ENCODE results near the gene UFD1.

UFD1 gene

DNA sequence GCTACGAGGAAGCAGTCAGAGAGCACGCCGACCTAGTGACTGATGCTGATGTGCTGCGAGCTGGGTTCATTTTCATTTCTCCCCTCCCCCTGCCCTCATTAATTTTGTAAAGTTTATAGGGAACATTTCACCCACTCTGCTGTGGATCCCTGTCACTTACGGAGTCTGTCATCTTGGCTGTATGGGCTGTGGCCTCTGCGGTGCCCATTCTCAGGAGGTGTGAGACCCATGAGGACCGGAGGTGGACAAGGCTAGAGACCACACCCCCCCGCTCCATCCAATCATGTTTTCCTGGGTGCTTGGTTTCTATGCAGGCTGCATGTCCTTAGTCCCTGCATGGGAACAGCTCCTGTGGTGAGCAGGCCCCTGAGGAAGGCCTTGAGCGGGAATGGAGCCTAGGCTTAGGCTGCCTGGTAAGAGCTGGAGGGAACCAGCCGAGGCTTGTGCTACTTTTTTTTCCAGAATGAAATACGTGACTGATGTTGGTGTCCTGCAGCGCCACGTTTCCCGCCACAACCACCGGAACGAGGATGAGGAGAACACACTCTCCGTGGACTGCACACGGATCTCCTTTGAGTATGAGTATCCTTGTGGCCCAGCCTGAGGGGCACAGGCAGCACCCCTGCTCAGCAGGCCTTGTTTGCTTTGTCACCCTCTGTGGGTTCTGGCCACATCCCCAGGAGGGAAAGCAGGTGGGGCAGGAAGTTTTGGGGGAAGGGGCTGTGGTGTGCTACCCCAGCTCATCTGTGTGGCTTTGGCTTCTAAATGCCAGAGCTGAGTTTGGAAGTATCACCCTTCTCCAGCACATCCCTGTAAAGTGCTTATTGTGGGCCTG lies 26.1 kb upstream of the UFD1 start:
- no peaks in the 10 kb centered on the region for H3K36me3 ChIP-seq (ENCODE audit: insufficient read depth)
- no peak overlapping the region for H3K27ac ChIP-seq
- TF ChIP-seq, protein P1, sequence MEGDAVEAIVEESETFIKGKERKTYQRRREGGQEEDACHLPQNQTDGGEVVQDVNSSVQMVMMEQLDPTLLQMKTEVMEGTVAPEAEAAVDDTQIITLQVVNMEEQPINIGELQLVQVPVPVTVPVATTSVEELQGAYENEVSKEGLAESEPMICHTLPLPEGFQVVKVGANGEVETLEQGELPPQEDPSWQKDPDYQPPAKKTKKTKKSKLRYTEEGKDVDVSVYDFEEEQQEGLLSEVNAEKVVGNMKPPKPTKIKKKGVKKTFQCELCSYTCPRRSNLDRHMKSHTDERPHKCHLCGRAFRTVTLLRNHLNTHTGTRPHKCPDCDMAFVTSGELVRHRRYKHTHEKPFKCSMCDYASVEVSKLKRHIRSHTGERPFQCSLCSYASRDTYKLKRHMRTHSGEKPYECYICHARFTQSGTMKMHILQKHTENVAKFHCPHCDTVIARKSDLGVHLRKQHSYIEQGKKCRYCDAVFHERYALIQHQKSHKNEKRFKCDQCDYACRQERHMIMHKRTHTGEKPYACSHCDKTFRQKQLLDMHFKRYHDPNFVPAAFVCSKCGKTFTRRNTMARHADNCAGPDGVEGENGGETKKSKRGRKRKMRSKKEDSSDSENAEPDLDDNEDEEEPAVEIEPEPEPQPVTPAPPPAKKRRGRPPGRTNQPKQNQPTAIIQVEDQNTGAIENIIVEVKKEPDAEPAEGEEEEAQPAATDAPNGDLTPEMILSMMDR (conservative IDR thresholded peaks at IDR 0.05; ENCODE audit: low read depth, low read length): no peak
- no peak overlapping the region for H2AFZ ChIP-seq (ENCODE audit: low read depth)
- no peak overlapping the region for H3K4me2 ChIP-seq
- no peaks in the 10 kb centered on the region for H3K4me1 ChIP-seq (ENCODE audit: low read depth, poor library complexity, severe bottlenecking)
- no peaks in the 10 kb centered on the region for H3K27me3 ChIP-seq (ENCODE audit: insufficient read depth, low read depth)
- H4K20me1 ChIP-seq (ENCODE audit: insufficient read depth): no peaks in the 10 kb centered on the region
- no peaks in the 10 kb centered on the region for H3K79me2 ChIP-seq (ENCODE audit: insufficient read depth, low read depth)
- no peak overlapping the region for H3K9ac ChIP-seq
- H3K4me3 ChIP-seq (IDR thresholded peaks at IDR 0.05; ENCODE audit: insufficient read depth, low read depth, low read length): no peak overlapping the region

DNA sequence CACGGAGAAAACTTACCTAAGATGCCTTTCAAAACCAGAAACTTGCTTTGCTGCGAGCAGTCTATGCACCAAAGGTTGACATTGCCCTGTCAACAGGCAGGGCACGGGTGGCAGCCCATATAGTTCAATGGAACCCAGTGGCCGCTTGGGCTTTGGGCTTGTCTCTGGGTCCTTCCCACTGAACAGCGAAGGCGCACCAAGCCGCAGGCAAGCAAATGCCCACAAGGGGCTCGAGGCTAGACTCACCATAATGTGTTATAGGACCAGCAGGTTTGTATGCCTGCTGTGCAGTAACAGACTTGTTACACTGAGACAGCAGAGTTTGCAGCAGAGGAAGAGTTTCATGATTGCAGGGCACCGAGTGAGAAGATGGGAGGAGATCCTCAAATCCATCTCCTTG lies 24.9 kb upstream of the UFD1 start:
- no peak overlapping the region for H2AFZ ChIP-seq (ENCODE audit: low read depth)
- no peak overlapping the region for H3K27ac ChIP-seq
- TF ChIP-seq, protein P1 (conservative IDR thresholded peaks at IDR 0.05; ENCODE audit: low read depth, low read length): no peak
- H3K36me3 ChIP-seq (ENCODE audit: insufficient read depth): no peaks in the 10 kb centered on the region
- H3K4me1 ChIP-seq (ENCODE audit: low read depth, poor library complexity, severe bottlenecking): no peaks in the 10 kb centered on the region
- no peaks in the 10 kb centered on the region for H4K20me1 ChIP-seq (ENCODE audit: insufficient read depth)
- no peaks in the 10 kb centered on the region for H3K27me3 ChIP-seq (ENCODE audit: insufficient read depth, low read depth)
- H3K4me2 ChIP-seq: no peak overlapping the region
- H3K4me3 ChIP-seq (IDR thresholded peaks at IDR 0.05; ENCODE audit: insufficient read depth, low read depth, low read length): no peak overlapping the region
- H3K79me2 ChIP-seq (ENCODE audit: insufficient read depth, low read depth): no peaks in the 10 kb centered on the region
- no peak overlapping the region for H3K9ac ChIP-seq

DNA sequence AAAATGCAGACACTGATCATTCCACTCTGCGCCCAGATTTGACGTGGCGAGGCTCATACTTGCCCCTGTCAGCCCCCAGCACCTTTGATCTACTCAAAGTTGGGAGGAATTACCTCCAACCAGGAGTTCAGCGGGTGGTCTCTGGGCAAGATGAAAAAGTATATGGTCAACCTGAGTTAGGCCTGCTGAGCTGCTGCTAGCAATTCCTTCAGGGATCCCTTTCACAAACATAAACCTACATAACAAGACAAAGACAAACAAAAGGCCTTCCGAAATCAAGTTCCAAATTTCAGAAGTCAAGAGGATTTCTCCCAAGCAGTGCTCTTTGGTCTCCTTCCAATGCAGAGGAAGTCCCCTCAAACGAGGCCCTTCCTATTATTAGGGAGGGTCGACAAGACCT lies 24.4 kb upstream of the UFD1 start:
- Histone ChIP-seq H2AFZ (ENCODE audit: low read depth) (no peak overlapping the region), H3K36me3 (ENCODE audit: insufficient read depth) (no peaks in the 10 kb centered on the region)
- TF ChIP-seq, protein P1 (conservative IDR thresholded peaks at IDR 0.05; ENCODE audit: low read depth, low read length): no peak

DNA sequence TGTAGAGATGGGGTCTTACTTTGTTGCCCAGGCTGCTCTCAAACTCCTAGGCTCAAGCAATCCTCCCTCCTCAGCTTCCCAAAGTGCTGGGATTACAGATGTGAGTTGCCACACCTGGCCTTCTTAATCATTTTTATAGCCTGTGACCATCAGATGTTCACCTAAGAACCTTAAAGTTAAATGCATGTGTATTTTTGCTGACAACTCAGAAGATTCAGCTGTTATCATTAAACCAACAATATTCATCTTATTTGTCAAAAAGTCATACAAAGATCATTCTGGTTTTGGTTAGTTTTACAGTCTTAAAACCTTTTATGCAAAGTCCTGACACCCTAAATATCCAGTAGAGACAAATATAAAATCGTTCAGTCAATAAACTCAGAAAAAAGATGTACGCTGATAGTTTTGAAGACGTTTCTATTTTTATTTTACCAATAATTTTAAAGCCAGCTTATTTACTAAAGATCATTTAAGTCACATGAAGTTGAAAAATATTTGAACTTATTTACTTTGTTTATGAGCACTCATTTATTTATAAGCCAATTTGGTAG lies 23.0 kb upstream of the UFD1 start:
- H3K4me3 ChIP-seq (IDR thresholded peaks at IDR 0.05; ENCODE audit: insufficient read depth, low read depth, low read length): no peak overlapping the region
- no peak overlapping the region for H3K27ac ChIP-seq
- TF ChIP-seq, protein P1 (conservative IDR thresholded peaks at IDR 0.05; ENCODE audit: low read depth, low read length): no peak
- no peak overlapping the region for H3K4me2 ChIP-seq
- H3K27me3 ChIP-seq (ENCODE audit: insufficient read depth, low read depth): no peaks in the 10 kb centered on the region
- no peak overlapping the region for H3K9ac ChIP-seq
- H3K36me3 ChIP-seq (ENCODE audit: insufficient read depth): no peaks in the 10 kb centered on the region
- H4K20me1 ChIP-seq (ENCODE audit: insufficient read depth): no peaks in the 10 kb centered on the region
- no peak overlapping the region for H2AFZ ChIP-seq (ENCODE audit: low read depth)
- H3K4me1 ChIP-seq (ENCODE audit: low read depth, poor library complexity, severe bottlenecking): no peaks in the 10 kb centered on the region
- H3K79me2 ChIP-seq (ENCODE audit: insufficient read depth, low read depth): no peaks in the 10 kb centered on the region

More for the DNA sequence above, 24.4 kb upstream of the UFD1 start:
- Histone ChIP-seq H3K27me3 (ENCODE audit: insufficient read depth, low read depth) (no peaks in the 10 kb centered on the region), H3K4me1 (ENCODE audit: low read depth, poor library complexity, severe bottlenecking) (no peaks in the 10 kb centered on the region), H3K4me3 (IDR thresholded peaks at IDR 0.05; ENCODE audit: insufficient read depth, low read depth, low read length) (no peak overlapping the region), H3K27ac (no peak overlapping the region), H4K20me1 (ENCODE audit: insufficient read depth) (no peaks in the 10 kb centered on the region), H3K4me2 (no peak overlapping the region), H3K9ac (no peak overlapping the region), H3K79me2 (ENCODE audit: insufficient read depth, low read depth) (no peaks in the 10 kb centered on the region)

Data from KMS-11 (cell line).